ENCODE data around the gene PHEX. TPM values are rescaled to one million over a fixed set of nuclear protein-coding genes. Genes with fewer than 3 reads are reported as not detected.

The PHEX gene
- total RNA-seq, 1 experiment from 2014 or later: 0.16 TPM

- Histone ChIP-seq H3K36me3 (no peaks in the 10 kb centered on the region), H3K9me3 (replicated peaks) (no peaks in the 10 kb centered on the region), H3K27ac (no peak overlapping the region), H3K4me1 (replicated peaks) (peaks cover 16% of the 10 kb centered on the region), H3K4me3 (no peak overlapping the region), H3K27me3 (replicated peaks) (no peaks in the 10 kb centered on the region)
- DNase-seq (ENCODE audit: low read depth in 1 of 2, low spot score in 2 of 2): no peak
Measured at GRCh38 chrX:22296871-22297270, 264.7 kb downstream of the PHEX start.

GRCh38 chrX:22300130-22300529 lies 268.0 kb downstream of the PHEX start:
- DNase-seq (ENCODE audit: low read depth in 1 of 2, low spot score in 2 of 2): peak; percentile 52 to 58
- H3K4me3 ChIP-seq: no peak overlapping the region
- no peaks in the 10 kb centered on the region for H3K9me3 ChIP-seq (replicated peaks)
- peak overlapping the region; percentile 79 for H3K27ac ChIP-seq
- H3K36me3 ChIP-seq: no peaks in the 10 kb centered on the region
- H3K4me1 ChIP-seq (replicated peaks): peaks cover 16% of the 10 kb centered on the region
- H3K27me3 ChIP-seq (replicated peaks): no peaks in the 10 kb centered on the region

Other genes starting within 250 kb of the PHEX start
- 7.9 and 10.1 TPM in 2 replicates for gene MBTPS2, start 192.7 kb upstream of the PHEX start, total RNA-seq (2014; rRNA removed; shearing (Covaris generic))
- gene YY2, start 176.3 kb upstream of the PHEX start, total RNA-seq (2014; rRNA removed; shearing (Covaris generic)): 0.53 and 1.7 TPM in 2 replicates
- 429 and 437 TPM in 2 replicates for gene SMS, start 91.6 kb upstream of the PHEX start, total RNA-seq (2014; rRNA removed; shearing (Covaris generic))
- gene CBLL2, start 240.6 kb downstream of the PHEX start, total RNA-seq (2014; rRNA removed; shearing (Covaris generic)): not detected in 2 replicates